ENCODE results near the gene STAM. TPM values are rescaled to one million over a fixed set of nuclear protein-coding genes. Genes with fewer than 3 reads are reported as not detected.

The STAM gene
- total and polyA plus RNA-seq, 10 of the 15 experiments (the other 5 are each of a cell fraction or from before 2014, with no cell fraction given) = 8.8 to 15.9 (median 14.4) TPM

- Histone ChIP-seq H3K9me3 (replicated peaks; ENCODE audit: control insufficient read depth, insufficient read depth, low read length) (no peaks in the 10 kb centered on the region), H3K27me3 (replicated peaks in 1 of 2; ENCODE audit: control insufficient read depth in 2 of 2, insufficient read depth in 2 of 2, low read length in 1 of 2) (no peaks in the 10 kb centered on the region), H4K20me1 (ENCODE audit: control insufficient read depth, insufficient read depth) (no peaks in the 10 kb centered on the region; the same call in 1 of the 2 replicates), H3K79me2 (ENCODE audit: control insufficient read depth, insufficient read depth, low read length) (no peaks in the 10 kb centered on the region), H3K4me3 (no peak overlapping the region), H3K4me2 (ENCODE audit: control insufficient read depth, insufficient read depth) (no peak overlapping the region), H3K36me3 (ENCODE audit: control insufficient read depth in 2 of 2, insufficient read depth in 2 of 2, low read length in 1 of 2) (no peaks in the 10 kb centered on the region), H2AFZ (ENCODE audit: control insufficient read depth, low read depth, low read length) (no peak overlapping the region), H3K4me1 (ENCODE audit: control insufficient read depth, insufficient read depth, low read length) (no peaks in the 10 kb centered on the region), H3K9ac (ENCODE audit: control insufficient read depth, insufficient read depth, low read length) (no peak overlapping the region), H3K27ac (ENCODE audit: control insufficient read depth, insufficient read depth) (no peak overlapping the region)
- SMC1A ChIA-PET (ENCODE audit: uncharacterized antibody, unreplicated experiment) = interaction anchor here (0.8 to 1.7 kb wide), 2 partner anchors 20 to 117 kb away, joined by 3 read pairs; no protein-coding TSS in a partner anchor
- ATAC-seq = no peak
- CTCF ChIA-PET = interaction anchor here (0.6 to 2.4 kb wide), 5 partner anchors 13 to 493 kb away, joined by 3 to 5 read pairs (median 3); partner anchors contain the start of gene HACD1
- no peak for DNase-seq (ENCODE audit: low read depth, low spot score)
- BruUV-seq (replicated peaks) = no TSS peak
- in situ Hi-C loops (cut with MboI) (loop anchor here (25.0 kb wide), 1 partner anchor 898 kb away; no protein-coding TSS in a partner anchor), intact Hi-C loops (cut with micrococcal nuclease; ENCODE audit: unreplicated experiment) (loop anchor here (5.0 kb wide), 1 partner anchor 482 kb away; no protein-coding TSS in a partner anchor)
- RAD21 ChIA-PET (ENCODE audit: unreplicated experiment) = no interaction called here
- no peak for FAIRE-seq
- POLR2A ChIA-PET = interaction anchor here (0.9 to 1.5 kb wide), 2 partner anchors 91 to 103 kb away, joined by 3 to 4 read pairs; partner anchors contain the start of gene STAM
- WGBS (ENCODE audit: insufficient coverage, insufficient replicate concordance, low lambda C conversion rate, missing lambda C conversion rate) = 61% methylated on average over 14 of the region's 15 CpGs
- no peak for TF ChIP-seq ZNF207 (IDR thresholded peaks at IDR 0.05; ENCODE audit: borderline replicate concordance)
- no peak for TF ChIP-seq PML (IDR thresholded peaks at IDR 0.05; ENCODE audit: low read length)
- no peak for TF ChIP-seq NFYB (IDR thresholded peaks at IDR 0.05; ENCODE audit: insufficient read depth, low read depth, low read length)
- no peak for TF ChIP-seq ZNF592 (IDR thresholded peaks at IDR 0.05)
- no peak for TF ChIP-seq POLR2AphosphoS5 (IDR thresholded peaks at IDR 0.05; ENCODE audit: low read length)
- TF ChIP-seq IRF3 (IDR thresholded peaks at IDR 0.05) = no peak
- no peak for TF ChIP-seq NKRF (conservative IDR thresholded peaks at IDR 0.05)
- TF ChIP-seq ZNF217 (IDR thresholded peaks at IDR 0.05) = no peak
- no peak for TF ChIP-seq ZBTB4 (CRISPR knock-in tag; IDR thresholded peaks at IDR 0.05)
- no peak for TF ChIP-seq ASH2L (IDR thresholded peaks at IDR 0.05; ENCODE audit: borderline replicate concordance, low read depth)
- TF ChIP-seq SMAD1 (IDR thresholded peaks at IDR 0.05; ENCODE audit: low read depth, partially characterized antibody) = no peak
These were observed 91.4 kb downstream of the STAM start for GRCh38 chr10:17735166-17735941.
